ENCODE measurements around the gene RFX1. TPM values are rescaled to one million over a fixed set of nuclear protein-coding genes. Genes with fewer than 3 reads are reported as not detected.
"Not testable (repeated sequence)": the region's sequence is repeated elsewhere in the genome, so short reads cannot be mapped to it uniquely, and the experiment has no call there.

The RFX1 gene
- total RNA-seq, 1 experiment from 2014 or later = 20.4 TPM

DNA sequence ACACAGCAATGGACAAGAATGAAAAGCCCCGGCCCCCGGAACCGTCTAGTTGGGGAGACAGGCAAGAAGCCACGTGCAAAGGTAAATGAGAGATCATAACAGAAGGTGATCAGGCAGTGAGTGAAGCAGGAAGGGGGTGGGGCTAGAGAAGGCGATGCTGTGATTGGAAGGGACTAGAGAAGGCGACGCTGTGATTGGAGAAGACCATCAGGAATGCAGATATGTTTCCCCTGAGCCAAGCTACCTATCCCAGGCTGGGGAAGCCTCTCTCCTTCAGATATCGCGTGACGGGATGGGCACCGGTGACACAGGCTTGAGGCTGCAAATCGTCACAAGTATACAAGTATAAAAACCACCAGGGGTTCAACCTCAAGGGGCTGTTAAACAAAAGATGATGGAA is 32.0 kb downstream of the RFX1 start:
- ChIA-PET CTCF (interaction anchor here (0.6 to 2.6 kb wide), 11 partner anchors 12 to 107 kb away, joined by 3 to 11 read pairs (median 5); partner anchors contain the start of genes IL27RA and MISP3), POLR2A (interaction anchor here (0.6 to 1.0 kb wide), 3 partner anchors 21 to 1177 kb away, joined by 3 to 4 read pairs (median 4); no protein-coding TSS in a partner anchor)
- H3K36me3 Mint-ChIP-seq = peaks cover 5% of the 10 kb centered on the region
- no peaks in the 10 kb centered on the region for H3K9me3 Mint-ChIP-seq
- peaks cover 12% of the 10 kb centered on the region for H3K4me1 Mint-ChIP-seq
- peak overlapping the region; percentile 94 for H3K27ac Mint-ChIP-seq
- ATAC-seq (peak; percentile 75), DNase-seq (ENCODE audit: low spot score) (peak; percentile 84)
- peak overlapping the region; percentile 48 for H3K4me3 Mint-ChIP-seq
- no peak for TF ChIP-seq IRF1 (CRISPR knock-in tag; IDR thresholded peaks at IDR 0.05)
- TF ChIP-seq, protein P1, sequence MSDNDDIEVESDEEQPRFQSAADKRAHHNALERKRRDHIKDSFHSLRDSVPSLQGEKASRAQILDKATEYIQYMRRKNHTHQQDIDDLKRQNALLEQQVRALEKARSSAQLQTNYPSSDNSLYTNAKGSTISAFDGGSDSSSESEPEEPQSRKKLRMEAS (CRISPR knock-in tag; IDR thresholded peaks at IDR 0.05) = peak; percentile 71
- no peak for TF ChIP-seq IRF2 (CRISPR knock-in tag; IDR thresholded peaks at IDR 0.05; ENCODE audit: borderline replicate concordance, low read depth)
- TF ChIP-seq, protein P2, sequence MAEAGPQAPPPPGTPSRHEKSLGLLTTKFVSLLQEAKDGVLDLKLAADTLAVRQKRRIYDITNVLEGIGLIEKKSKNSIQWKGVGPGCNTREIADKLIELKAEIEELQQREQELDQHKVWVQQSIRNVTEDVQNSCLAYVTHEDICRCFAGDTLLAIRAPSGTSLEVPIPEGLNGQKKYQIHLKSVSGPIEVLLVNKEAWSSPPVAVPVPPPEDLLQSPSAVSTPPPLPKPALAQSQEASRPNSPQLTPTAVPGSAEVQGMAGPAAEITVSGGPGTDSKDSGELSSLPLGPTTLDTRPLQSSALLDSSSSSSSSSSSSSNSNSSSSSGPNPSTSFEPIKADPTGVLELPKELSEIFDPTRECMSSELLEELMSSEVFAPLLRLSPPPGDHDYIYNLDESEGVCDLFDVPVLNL (CRISPR knock-in tag; IDR thresholded peaks at IDR 0.05; ENCODE audit: borderline replicate concordance, low read depth) = no peak
- TF ChIP-seq NFYB (CRISPR knock-in tag; conservative IDR thresholded peaks at IDR 0.05; ENCODE audit: low read depth) = peak; percentile 68; the same call in 1 of the 2 replicates
- TF ChIP-seq, protein P3, sequence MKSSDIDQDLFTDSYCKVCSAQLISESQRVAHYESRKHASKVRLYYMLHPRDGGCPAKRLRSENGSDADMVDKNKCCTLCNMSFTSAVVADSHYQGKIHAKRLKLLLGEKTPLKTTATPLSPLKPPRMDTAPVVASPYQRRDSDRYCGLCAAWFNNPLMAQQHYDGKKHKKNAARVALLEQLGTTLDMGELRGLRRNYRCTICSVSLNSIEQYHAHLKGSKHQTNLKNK (CRISPR knock-in tag; IDR thresholded peaks at IDR 0.05) = no peak
- no peak for TF ChIP-seq ZNF396 (CRISPR knock-in tag; IDR thresholded peaks at IDR 0.05; ENCODE audit: borderline replicate concordance)
- H3K27me3 Mint-ChIP-seq (ENCODE audit: low read depth) = no peaks in the 10 kb centered on the region

DNA sequence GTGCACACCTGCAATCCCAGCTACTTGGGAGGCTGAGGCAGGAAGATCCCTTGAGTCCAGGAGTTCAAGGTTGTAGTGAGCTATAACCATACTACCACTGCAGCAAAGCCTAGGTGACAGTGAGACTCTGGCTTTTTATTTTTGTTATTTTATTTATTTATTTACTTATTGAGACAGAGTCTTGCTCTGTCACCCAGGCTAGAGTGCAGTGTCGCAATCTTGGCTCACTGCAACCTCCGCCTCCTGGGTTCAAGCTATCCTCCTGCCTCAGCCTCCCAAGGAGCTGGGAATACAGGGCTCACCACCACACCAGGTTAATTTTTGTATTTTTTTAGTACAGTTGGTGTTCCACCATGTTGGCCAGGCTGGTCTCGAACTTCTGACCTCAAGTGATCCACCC is 32.6 kb downstream of the RFX1 start:
- not testable (repeated sequence) for H3K36me3 Mint-ChIP-seq; ATAC-seq; H3K9me3 Mint-ChIP-seq; H3K4me3 Mint-ChIP-seq; H3K27me3 Mint-ChIP-seq (ENCODE audit: low read depth); DNase-seq (ENCODE audit: low spot score); H3K27ac Mint-ChIP-seq
- peaks cover 12% of the 10 kb centered on the region for H3K4me1 Mint-ChIP-seq
- ChIA-PET CTCF (interaction anchor here (0.6 to 2.6 kb wide), 8 partner anchors 11 to 163 kb away, joined by 3 to 11 read pairs (median 6); partner anchors contain the start of genes IL27RA and MISP3), POLR2A (interaction anchor here (0.5 to 1.0 kb wide), 4 partner anchors 20 to 1176 kb away, joined by 3 to 4 read pairs (median 4); no protein-coding TSS in a partner anchor)

GRCh38 chr19:13972368-13973155 is 33.6 kb downstream of the RFX1 start:
- Mint-ChIP-seq H3K36me3 (peaks cover 10% of the 10 kb centered on the region), H3K27ac (peak overlapping the region; percentile 41; the same call in 1 of the 2 replicates), H3K9me3 (no peaks in the 10 kb centered on the region), H3K27me3 (ENCODE audit: low read depth) (no peaks in the 10 kb centered on the region), H3K4me3 (no peak overlapping the region), H3K4me1 (peaks cover 8% of the 10 kb centered on the region)
- ChIA-PET POLR2A (interaction anchor here (0.5 to 0.6 kb wide), 2 partner anchors 109 to 216 kb away, joined by 3 read pairs; no protein-coding TSS in a partner anchor), CTCF (interaction anchor here (0.6 to 2.6 kb wide), 2 partner anchors 10 to 164 kb away, joined by 3 to 11 read pairs; no protein-coding TSS in a partner anchor)
- ATAC-seq = no peak
- DNase-seq (ENCODE audit: low spot score) = no peak
- TF ChIP-seq TCF7 (CRISPR knock-in tag; IDR thresholded peaks at IDR 0.05; ENCODE audit: low read depth) (no peak), ELF4 (CRISPR knock-in tag; IDR thresholded peaks at IDR 0.05; ENCODE audit: low read depth) (no peak), ZNF232 (CRISPR knock-in tag; IDR thresholded peaks at IDR 0.05) (no peak), PRRX2 (CRISPR knock-in tag; IDR thresholded peaks at IDR 0.05) (no peak), JAZF1 (CRISPR knock-in tag; IDR thresholded peaks at IDR 0.05) (no peak), ESRRA (CRISPR knock-in tag; IDR thresholded peaks at IDR 0.05; ENCODE audit: borderline replicate concordance) (no peak), MXD4 (CRISPR knock-in tag; IDR thresholded peaks at IDR 0.05; ENCODE audit: borderline replicate concordance) (no peak), AFF4 (CRISPR knock-in tag; IDR thresholded peaks at IDR 0.05; ENCODE audit: borderline replicate concordance) (no peak)
- TF ChIP-seq, protein P4, sequence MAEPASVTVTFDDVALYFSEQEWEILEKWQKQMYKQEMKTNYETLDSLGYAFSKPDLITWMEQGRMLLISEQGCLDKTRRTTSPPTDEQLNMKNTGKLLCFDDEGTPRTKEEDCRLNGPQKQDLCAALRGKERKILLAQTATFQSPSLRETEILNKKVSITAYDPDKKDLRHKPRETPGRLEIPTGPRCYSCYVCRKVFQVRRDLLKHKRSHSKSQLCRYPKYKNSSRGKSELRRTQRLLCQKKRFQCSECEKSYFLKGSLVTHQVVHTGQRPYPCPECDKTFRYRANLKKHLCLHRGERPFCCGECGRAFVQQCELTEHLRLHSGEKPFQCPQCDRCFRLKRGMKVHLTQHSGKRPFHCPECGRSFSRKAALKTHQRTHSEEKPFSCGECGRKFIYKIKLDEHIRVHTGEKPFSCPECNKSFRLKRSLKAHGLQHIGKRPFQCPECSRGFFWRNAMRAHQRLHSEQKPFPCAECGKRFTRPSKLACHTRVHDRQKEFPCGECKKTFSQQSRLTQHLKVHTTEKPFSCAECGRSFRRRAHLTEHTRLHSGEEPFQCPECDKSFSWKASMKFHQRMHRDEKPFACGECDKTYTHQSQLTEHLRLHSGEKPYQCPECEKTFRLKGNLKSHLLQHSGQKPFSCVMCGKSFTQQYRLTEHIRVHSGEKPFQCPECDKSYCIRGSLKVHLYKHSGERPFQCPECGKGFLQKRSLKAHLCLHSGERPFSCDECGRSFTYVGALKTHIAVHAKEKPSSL (CRISPR knock-in tag; conservative IDR thresholded peaks at IDR 0.05) = no peak
- TF ChIP-seq, protein P5, sequence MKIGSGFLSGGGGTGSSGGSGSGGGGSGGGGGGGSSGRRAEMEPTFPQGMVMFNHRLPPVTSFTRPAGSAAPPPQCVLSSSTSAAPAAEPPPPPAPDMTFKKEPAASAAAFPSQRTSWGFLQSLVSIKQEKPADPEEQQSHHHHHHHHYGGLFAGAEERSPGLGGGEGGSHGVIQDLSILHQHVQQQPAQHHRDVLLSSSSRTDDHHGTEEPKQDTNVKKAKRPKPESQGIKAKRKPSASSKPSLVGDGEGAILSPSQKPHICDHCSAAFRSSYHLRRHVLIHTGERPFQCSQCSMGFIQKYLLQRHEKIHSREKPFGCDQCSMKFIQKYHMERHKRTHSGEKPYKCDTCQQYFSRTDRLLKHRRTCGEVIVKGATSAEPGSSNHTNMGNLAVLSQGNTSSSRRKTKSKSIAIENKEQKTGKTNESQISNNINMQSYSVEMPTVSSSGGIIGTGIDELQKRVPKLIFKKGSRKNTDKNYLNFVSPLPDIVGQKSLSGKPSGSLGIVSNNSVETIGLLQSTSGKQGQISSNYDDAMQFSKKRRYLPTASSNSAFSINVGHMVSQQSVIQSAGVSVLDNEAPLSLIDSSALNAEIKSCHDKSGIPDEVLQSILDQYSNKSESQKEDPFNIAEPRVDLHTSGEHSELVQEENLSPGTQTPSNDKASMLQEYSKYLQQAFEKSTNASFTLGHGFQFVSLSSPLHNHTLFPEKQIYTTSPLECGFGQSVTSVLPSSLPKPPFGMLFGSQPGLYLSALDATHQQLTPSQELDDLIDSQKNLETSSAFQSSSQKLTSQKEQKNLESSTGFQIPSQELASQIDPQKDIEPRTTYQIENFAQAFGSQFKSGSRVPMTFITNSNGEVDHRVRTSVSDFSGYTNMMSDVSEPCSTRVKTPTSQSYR (CRISPR knock-in tag; IDR thresholded peaks at IDR 0.05) = no peak
